ENCODE measurements around the gene KIF24.
"Not testable (repeated sequence)": the region's sequence is repeated elsewhere in the genome, so short reads cannot be mapped to it uniquely, and the experiment has no call there.

The KIF24 gene

DNA sequence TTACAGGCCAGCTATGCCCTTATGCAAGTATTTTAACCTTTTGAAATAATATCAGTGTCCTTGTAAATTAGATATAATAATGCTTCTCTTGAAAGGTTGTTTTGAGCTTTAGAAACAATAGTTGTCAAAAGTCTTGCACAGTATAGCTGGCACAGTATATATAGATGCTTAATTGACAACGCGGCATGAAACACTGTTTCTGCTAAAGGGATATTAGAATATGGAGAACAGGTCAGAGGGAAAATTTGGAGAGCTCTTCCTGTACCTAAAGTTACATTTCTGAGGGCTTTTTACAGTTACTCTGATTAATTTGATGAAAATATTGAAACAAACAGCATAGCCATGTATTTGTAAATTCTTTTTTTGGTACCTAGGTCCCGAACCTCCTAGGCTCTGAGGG is 4.8 kb upstream of the KIF24 start:
- H3K36me3 Mint-ChIP-seq (ENCODE audit: insufficient read depth): peaks cover 13% of the 10 kb centered on the region
- no peak overlapping the region for H3K4me3 Mint-ChIP-seq
- no peaks in the 10 kb centered on the region for H3K27me3 Mint-ChIP-seq
- DNase-seq (ENCODE audit: low spot score in 2 of 2): no peak
- peaks cover 27% of the 10 kb centered on the region for H3K4me1 Mint-ChIP-seq
- ATAC-seq (replicated peaks; ENCODE audit: extremely low read depth, poor library complexity, severe bottlenecking): no peak
- no peaks in the 10 kb centered on the region for H3K9me3 Mint-ChIP-seq
- H3K27ac Mint-ChIP-seq (ENCODE audit: low read depth): no peak overlapping the region

DNA sequence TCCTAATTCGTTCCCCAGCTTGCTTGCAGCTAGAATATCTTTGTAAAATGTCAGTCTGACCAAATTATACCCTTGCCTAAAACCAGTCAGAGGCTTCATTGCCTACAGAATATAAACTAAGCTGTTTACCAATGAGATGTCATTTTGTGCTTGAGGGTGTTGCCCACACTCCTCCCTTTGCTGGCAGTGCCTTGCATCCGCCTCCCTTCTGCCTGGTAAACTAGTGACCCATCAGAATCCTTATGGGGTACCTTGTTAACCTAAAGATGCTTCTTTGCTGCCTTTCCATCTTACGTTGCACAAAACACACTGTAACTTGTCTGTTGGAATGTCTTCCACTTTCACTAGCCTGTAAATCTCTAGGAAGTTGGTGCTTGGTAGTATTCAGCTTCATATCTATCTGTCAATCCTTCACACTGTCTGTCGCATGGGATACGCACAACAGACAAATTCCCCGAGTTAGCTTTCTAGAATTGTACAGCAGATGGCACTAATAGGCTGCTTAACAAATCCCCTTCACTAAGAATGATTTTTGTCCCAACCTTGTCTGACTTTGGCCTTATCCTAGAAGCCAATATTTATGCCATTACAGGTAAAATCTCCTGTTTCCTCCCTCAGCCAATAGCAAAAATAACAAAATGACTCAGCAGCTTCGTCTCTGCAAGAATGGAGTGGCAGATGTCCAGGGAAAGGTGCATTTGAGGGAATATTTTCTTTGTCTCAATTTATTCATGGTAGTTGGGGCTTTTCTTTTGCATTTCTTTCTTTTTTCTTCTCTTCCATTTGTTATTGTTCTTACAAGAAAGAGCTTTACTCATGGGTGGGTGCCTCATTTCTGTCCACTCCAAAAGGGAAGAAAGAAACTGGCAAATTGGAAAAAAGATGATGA is 3.3 kb upstream of the KIF24 start:
- Mint-ChIP-seq H3K4me1 (peaks cover 27% of the 10 kb centered on the region), H3K4me3 (peak overlapping the region; percentile 13), H3K27me3 (no peaks in the 10 kb centered on the region), H3K27ac (ENCODE audit: low read depth) (no peak overlapping the region), H3K36me3 (ENCODE audit: insufficient read depth) (peaks cover 15% of the 10 kb centered on the region), H3K9me3 (no peaks in the 10 kb centered on the region)
- DNase-seq (ENCODE audit: low spot score in 2 of 2): no peak
- ATAC-seq (replicated peaks; ENCODE audit: extremely low read depth, poor library complexity, severe bottlenecking): no peak

DNA sequence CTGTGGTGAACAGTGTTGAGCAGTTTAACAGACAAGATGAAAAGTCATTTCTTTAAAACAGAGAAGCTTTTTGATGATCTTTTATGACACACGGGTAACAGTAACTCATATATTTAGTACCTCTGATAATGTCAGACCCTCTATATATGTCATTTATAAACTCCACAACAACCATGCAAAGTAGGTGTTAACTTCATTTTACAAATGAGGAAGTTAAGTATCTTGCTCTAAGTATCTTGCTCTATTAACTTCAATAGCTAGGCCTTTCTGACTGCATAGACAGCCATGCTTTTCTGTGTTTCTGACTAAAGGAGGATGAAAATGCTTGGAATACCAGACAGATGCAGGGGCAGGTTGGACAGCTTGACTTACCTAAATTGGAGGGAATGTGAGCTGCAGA is 2.1 kb upstream of the KIF24 start:
- H3K27ac Mint-ChIP-seq (ENCODE audit: low read depth): no peak overlapping the region
- peaks cover 27% of the 10 kb centered on the region for H3K4me1 Mint-ChIP-seq
- DNase-seq (ENCODE audit: low spot score in 2 of 2): no peak
- peaks cover 10% of the 10 kb centered on the region for H3K36me3 Mint-ChIP-seq (ENCODE audit: insufficient read depth)
- no peaks in the 10 kb centered on the region for H3K27me3 Mint-ChIP-seq
- H3K9me3 Mint-ChIP-seq: no peaks in the 10 kb centered on the region
- no peak overlapping the region for H3K4me3 Mint-ChIP-seq
- no peak for ATAC-seq (replicated peaks; ENCODE audit: extremely low read depth, poor library complexity, severe bottlenecking)

DNA sequence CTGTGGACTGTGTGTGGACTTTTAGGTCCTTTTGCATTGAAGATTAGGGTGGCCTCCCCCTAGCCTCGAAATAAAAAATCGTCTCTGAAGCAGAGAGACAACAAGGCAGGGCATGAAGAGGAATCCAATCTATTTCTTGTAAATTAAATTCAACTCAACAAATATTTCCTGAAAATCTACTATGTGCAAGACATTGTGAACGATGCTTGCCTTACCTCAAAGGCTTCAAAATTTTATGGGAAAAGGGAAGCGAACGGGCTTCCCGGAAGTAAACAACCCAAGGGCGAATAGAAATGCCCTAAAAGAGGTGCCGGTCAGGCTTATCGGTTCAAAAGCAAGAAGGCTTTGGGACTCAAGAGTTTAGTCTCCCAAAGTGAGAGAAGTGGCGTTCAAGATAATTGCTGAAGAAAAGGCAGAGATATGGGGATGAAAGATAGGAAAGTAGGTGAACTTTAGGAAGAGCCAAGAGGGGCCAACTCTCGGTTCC is 525 bp downstream of the KIF24 start:
- no peaks in the 10 kb centered on the region for H3K9me3 Mint-ChIP-seq
- no peaks in the 10 kb centered on the region for H3K27me3 Mint-ChIP-seq
- no peak for DNase-seq (ENCODE audit: low spot score in 2 of 2)
- no peak for ATAC-seq (replicated peaks; ENCODE audit: extremely low read depth, poor library complexity, severe bottlenecking)
- H3K36me3 Mint-ChIP-seq (ENCODE audit: insufficient read depth): peaks cover 8% of the 10 kb centered on the region
- H3K27ac Mint-ChIP-seq (ENCODE audit: low read depth): peak overlapping the region; percentile 98
- peaks cover 27% of the 10 kb centered on the region for H3K4me1 Mint-ChIP-seq
- peak overlapping the region; percentile 94 for H3K4me3 Mint-ChIP-seq

DNA sequence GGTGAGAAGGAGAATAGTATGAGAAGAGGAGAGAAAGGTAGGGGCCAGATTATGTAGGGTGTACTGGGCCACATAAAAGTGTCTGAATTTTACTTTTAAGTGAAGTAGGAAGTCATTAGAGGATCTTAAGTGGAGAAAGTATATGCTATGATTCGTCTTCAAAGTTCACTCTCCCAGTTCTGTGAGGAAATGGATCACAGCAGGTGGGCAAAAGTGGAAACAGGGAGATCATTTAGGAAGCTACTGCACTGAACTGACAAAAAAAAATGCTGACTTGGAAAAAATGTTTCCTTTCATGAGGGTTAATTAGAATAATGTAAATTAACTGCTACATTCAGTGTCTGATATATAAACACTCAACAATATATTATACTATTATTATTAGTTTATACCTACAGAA is 2.4 kb downstream of the KIF24 start:
- H3K4me1 Mint-ChIP-seq: peaks cover 15% of the 10 kb centered on the region
- DNase-seq (ENCODE audit: low spot score in 2 of 2) (no peak), ATAC-seq (replicated peaks; ENCODE audit: extremely low read depth, poor library complexity, severe bottlenecking) (no peak)
- H3K4me3 Mint-ChIP-seq: no peak overlapping the region
- no peaks in the 10 kb centered on the region for H3K27me3 Mint-ChIP-seq
- H3K36me3 Mint-ChIP-seq (ENCODE audit: insufficient read depth): peaks cover 8% of the 10 kb centered on the region
- H3K9me3 Mint-ChIP-seq: no peaks in the 10 kb centered on the region
- no peak overlapping the region for H3K27ac Mint-ChIP-seq (ENCODE audit: low read depth)

DNA sequence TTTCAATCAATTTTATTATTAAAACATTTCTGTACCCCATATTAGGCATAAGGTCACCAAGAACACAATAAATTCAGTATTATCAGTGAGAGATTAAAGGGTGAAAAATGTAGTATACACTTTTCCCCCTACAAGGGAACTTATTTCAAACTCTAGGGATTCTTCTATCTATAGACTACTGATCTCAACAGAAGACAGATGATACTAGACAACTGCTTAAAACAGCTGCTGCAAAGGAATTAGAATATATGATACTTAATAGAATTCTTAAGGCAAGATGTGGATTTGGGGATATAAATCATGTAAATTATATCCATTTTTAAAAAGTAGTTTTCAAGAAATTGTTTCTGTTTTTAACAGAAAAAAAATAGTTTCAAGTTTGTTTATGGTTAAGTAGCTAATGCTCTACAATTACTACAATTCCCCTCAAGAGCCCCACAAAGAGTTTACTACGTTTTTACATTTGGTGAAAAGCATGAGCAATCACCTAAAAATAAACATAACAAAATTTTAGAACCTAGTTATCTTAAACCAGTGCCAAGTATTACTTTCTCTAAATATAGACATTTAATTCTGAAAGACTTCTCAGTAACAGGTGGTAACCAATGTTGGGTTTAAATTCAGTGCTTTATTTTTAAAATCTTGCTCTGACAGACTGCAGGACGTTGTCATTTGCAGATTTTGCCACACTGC is 6.0 kb downstream of the KIF24 start:
- Mint-ChIP-seq H3K4me3 (no peak overlapping the region), H3K9me3 (no peaks in the 10 kb centered on the region), H3K4me1 (no peaks in the 10 kb centered on the region), H3K27me3 (no peaks in the 10 kb centered on the region), H3K36me3 (ENCODE audit: insufficient read depth) (no peaks in the 10 kb centered on the region), H3K27ac (ENCODE audit: low read depth) (no peak overlapping the region)
- DNase-seq (ENCODE audit: low spot score in 2 of 2) (no peak), ATAC-seq (replicated peaks; ENCODE audit: extremely low read depth, poor library complexity, severe bottlenecking) (no peak)

DNA sequence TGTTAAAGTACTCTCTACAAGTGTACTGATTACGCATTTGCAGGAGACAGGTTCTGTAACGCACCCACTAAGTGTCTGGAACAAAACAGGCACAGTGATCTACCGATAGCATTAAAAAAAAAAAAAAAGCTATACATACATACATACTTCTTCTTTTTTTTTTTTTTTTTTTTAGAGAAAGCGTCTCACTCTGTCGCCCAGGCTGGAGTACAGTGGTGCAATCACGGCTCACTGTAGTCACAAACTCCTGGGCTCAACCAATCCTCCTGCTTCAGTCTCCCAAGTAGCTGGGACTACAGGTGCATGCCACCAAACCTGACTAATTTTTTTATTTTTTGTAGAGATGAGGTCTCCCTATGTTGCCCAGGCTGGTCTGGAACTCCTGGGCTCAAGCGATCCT is 7.6 kb downstream of the KIF24 start:
- Mint-ChIP-seq H3K36me3 (ENCODE audit: insufficient read depth) (no peaks in the 10 kb centered on the region), H3K27ac (ENCODE audit: low read depth) (no peak overlapping the region), H3K9me3 (no peaks in the 10 kb centered on the region), H3K27me3 (no peaks in the 10 kb centered on the region), H3K4me1 (no peaks in the 10 kb centered on the region), H3K4me3 (no peak overlapping the region)
- ATAC-seq (replicated peaks; ENCODE audit: extremely low read depth, poor library complexity, severe bottlenecking) (no peak), DNase-seq (ENCODE audit: low spot score in 2 of 2) (no peak)

DNA sequence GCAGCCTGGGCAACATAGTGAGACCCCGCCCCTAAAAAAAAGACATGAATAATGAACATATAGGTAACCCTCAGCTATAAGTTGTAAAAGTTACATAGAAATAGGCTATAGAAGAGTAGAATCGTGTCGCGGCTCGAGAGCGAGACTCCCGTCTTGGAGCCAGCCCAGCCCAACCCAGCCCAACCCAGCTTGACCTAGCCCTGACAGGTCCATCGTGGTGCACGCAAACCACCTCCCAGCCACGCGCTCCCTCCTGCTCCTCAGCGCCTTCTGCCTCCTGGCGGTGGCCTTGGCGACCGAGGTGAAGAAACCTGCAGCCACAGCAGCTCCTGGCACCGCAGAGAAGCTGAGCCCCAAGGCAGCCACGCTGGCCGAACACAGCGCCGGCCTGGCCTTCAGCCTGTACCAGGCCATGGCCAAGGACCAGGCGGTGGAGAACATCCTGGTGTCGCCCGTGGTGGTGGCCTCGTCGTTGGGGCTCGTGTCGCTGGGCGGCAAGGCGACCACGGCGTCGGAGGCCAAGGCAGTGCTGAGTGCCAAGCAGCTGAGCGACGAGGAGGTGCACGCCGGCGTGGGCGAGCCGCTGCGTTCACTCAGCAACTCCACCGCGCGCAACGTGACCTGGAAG is 10.8 kb downstream of the KIF24 start:
- Mint-ChIP-seq H3K9me3 (no peaks in the 10 kb centered on the region), H3K27ac (ENCODE audit: low read depth) (no peak overlapping the region), H3K36me3 (ENCODE audit: insufficient read depth) (no peaks in the 10 kb centered on the region), H3K4me1 (no peaks in the 10 kb centered on the region), H3K27me3 (no peaks in the 10 kb centered on the region), H3K4me3 (no peak overlapping the region)
- ATAC-seq (replicated peaks; ENCODE audit: extremely low read depth, poor library complexity, severe bottlenecking) (no peak), DNase-seq (ENCODE audit: low spot score in 2 of 2) (no peak)

DNA sequence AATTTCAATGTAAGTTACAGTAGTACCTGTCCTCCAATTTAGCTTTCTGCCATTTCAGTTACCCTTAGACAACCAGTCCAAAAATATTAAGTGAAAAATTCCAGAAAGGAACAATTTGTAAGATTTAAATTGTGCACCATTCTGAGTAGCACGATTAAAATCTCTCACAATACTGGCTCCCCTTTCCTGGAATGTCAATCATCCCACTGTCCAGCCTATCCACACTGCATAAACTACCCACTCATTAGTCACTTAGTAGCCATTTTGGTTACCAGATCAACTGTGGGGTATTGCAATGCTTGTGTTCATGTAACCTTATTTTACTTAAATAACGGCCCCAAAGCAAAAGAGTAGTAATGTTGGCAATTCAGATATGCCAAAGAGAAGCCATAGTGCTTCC is 11.6 kb downstream of the KIF24 start:
- ATAC-seq (replicated peaks; ENCODE audit: extremely low read depth, poor library complexity, severe bottlenecking) (no peak), DNase-seq (ENCODE audit: low spot score in 2 of 2) (no peak)
- H3K27me3 Mint-ChIP-seq: no peaks in the 10 kb centered on the region
- no peak overlapping the region for H3K4me3 Mint-ChIP-seq
- no peaks in the 10 kb centered on the region for H3K36me3 Mint-ChIP-seq (ENCODE audit: insufficient read depth)
- no peaks in the 10 kb centered on the region for H3K4me1 Mint-ChIP-seq
- H3K9me3 Mint-ChIP-seq: no peaks in the 10 kb centered on the region
- H3K27ac Mint-ChIP-seq (ENCODE audit: low read depth): no peak overlapping the region

DNA sequence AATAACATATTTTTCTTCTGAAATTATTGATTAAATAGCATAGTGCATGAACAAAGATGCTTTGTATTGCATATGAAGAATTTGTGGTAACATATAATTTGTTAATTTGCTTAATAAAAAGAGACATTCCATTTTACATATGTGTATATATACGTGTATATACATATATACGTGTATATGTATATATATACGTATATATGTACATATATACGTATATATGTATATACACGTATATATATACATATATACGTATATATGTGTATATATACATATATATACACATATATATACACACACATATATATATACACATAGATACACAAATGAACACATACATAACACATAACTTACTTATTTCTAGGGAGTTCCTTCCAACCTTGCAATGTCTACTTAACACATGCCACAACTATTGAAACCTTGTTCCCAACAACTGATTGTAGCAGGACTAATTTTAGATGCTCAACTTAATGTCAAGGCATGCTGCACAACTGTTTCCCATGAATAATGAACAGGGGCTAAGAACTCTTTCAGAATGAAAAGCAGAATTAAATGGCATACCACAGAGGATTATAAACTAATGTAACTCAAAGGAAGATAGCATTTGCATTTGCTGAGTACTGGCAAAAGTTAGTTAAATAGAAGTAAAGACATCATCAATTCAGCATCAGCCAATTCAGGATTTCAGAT is 17.4 kb downstream of the KIF24 start:
- H3K9me3 Mint-ChIP-seq: no peaks in the 10 kb centered on the region
- DNase-seq (ENCODE audit: low spot score in 2 of 2) (no peak), ATAC-seq (replicated peaks; ENCODE audit: extremely low read depth, poor library complexity, severe bottlenecking) (no peak)
- no peak overlapping the region for H3K4me3 Mint-ChIP-seq
- H3K36me3 Mint-ChIP-seq (ENCODE audit: insufficient read depth): no peaks in the 10 kb centered on the region
- no peaks in the 10 kb centered on the region for H3K27me3 Mint-ChIP-seq
- no peaks in the 10 kb centered on the region for H3K4me1 Mint-ChIP-seq
- H3K27ac Mint-ChIP-seq (ENCODE audit: low read depth): no peak overlapping the region

DNA sequence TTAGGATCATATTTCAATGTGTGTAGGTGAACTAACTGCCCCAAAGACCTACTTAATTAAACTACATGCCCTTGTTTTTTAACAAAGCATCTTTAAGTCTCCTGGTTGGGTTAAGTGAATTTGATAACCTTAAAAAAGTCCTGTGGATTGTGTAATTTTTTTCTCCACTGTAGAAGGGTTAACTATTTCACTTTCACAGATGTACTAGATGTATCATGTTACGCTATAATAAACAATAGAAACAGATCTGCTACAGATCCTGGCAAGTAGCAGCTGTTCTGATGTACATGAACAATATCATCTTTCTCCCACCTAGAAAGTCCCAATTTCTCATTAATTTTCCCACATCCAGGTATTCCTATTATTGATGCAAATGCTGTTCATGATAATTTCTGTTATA is 18.9 kb downstream of the KIF24 start:
- no peaks in the 10 kb centered on the region for H3K9me3 Mint-ChIP-seq
- no peak overlapping the region for H3K27ac Mint-ChIP-seq (ENCODE audit: low read depth)
- no peaks in the 10 kb centered on the region for H3K36me3 Mint-ChIP-seq (ENCODE audit: insufficient read depth)
- no peak for DNase-seq (ENCODE audit: low spot score in 2 of 2)
- H3K4me1 Mint-ChIP-seq: no peaks in the 10 kb centered on the region
- no peak for ATAC-seq (replicated peaks; ENCODE audit: extremely low read depth, poor library complexity, severe bottlenecking)
- H3K27me3 Mint-ChIP-seq: no peaks in the 10 kb centered on the region
- H3K4me3 Mint-ChIP-seq: no peak overlapping the region

DNA sequence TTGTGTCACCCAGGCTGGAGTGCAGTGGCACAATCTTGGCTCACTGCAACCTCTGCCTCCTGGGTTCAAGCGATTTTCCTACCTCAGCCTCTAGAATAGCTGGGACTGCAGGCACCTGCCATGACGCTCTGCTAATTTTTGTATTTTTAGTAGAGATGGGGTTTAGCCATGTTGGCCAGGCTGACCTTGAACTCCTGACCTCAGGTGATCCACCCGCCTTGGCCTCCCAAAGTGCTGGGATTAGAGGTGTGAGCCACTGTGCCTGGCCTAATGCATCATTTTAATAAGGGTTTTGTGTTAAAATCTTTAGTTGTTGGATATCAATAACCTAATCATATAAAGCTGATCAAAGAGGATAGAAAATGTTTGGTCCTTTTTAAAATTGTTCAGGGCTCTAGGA is 20.8 kb downstream of the KIF24 start:
- H3K4me1 Mint-ChIP-seq; H3K9me3 Mint-ChIP-seq; H3K4me3 Mint-ChIP-seq; ATAC-seq (replicated peaks; ENCODE audit: extremely low read depth, poor library complexity, severe bottlenecking); DNase-seq (ENCODE audit: low spot score in 2 of 2); H3K36me3 Mint-ChIP-seq (ENCODE audit: insufficient read depth); H3K27ac Mint-ChIP-seq (ENCODE audit: low read depth); H3K27me3 Mint-ChIP-seq: not testable (repeated sequence)
